Nephron progenitor cell (in vitro differentiated cells): ENCODE measurements around the gene PLD1.
A peak's percentile ranks its signal among the peaks of the same experiment; 100 is the strongest.

Experiments
- DNase-seq: peaks from one replicate; pipeline ENCODE4 v3.0.0; 2021
- H3K27ac Mint-ChIP-seq: 2 replicates; pipeline ENCODE4 v1.8.0; 2021; ENCODE audit warnings: mild to moderate bottlenecking, moderate library complexity, mixed read lengths
- H3K27me3 Mint-ChIP-seq: 2 replicates; pipeline ENCODE4 v1.8.0; 2021; ENCODE audit warnings: mild to moderate bottlenecking, low read depth, mixed read lengths; ENCODE audit not compliant: poor library complexity
- H3K36me3 Mint-ChIP-seq: 2 replicates; pipeline ENCODE4 v1.8.0; 2021; ENCODE audit warnings: low read depth, mixed read lengths
- H3K4me1 Mint-ChIP-seq: 2 replicates; pipeline ENCODE4 v1.8.0; 2021; ENCODE audit warnings: mixed read lengths
- H3K4me3 Mint-ChIP-seq: 2 replicates; pipeline ENCODE4 v1.8.0; 2021; ENCODE audit warnings: mild to moderate bottlenecking, moderate library complexity, mixed read lengths
- H3K9me3 Mint-ChIP-seq: 2 replicates; pipeline ENCODE4 v1.8.0; 2021; ENCODE audit warnings: mild to moderate bottlenecking, moderate library complexity, mixed read lengths
- TF ChIP-seq, protein P1 (sequence below): fragments of 200-600 bp; sonication (generic); IDR thresholded peaks from 2 replicates; pipeline ENCODE4 v1.5.0; 2021; ENCODE audit warnings: antibody characterized with exemption

Gene PLD1

GRCh38 chr3:171782617-171783016 is 27.7 kb downstream of the PLD1 start:
- Mint-ChIP-seq H3K9me3 (peaks cover 6% of the 10 kb centered on the region), H3K4me3 (no peak overlapping the region), H3K4me1 (peaks cover 2% of the 10 kb centered on the region), H3K36me3 (no peaks in the 10 kb centered on the region), H3K27ac (no peak overlapping the region), H3K27me3 (peaks cover 5% of the 10 kb centered on the region)
- DNase-seq, result no peak
- TF ChIP-seq, protein P1, sequence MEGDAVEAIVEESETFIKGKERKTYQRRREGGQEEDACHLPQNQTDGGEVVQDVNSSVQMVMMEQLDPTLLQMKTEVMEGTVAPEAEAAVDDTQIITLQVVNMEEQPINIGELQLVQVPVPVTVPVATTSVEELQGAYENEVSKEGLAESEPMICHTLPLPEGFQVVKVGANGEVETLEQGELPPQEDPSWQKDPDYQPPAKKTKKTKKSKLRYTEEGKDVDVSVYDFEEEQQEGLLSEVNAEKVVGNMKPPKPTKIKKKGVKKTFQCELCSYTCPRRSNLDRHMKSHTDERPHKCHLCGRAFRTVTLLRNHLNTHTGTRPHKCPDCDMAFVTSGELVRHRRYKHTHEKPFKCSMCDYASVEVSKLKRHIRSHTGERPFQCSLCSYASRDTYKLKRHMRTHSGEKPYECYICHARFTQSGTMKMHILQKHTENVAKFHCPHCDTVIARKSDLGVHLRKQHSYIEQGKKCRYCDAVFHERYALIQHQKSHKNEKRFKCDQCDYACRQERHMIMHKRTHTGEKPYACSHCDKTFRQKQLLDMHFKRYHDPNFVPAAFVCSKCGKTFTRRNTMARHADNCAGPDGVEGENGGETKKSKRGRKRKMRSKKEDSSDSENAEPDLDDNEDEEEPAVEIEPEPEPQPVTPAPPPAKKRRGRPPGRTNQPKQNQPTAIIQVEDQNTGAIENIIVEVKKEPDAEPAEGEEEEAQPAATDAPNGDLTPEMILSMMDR, result no peak

- H3K27me3 Mint-ChIP-seq, result peaks cover 5% of the 10 kb centered on the region
- no peaks in the 10 kb centered on the region for H3K36me3 Mint-ChIP-seq
- H3K27ac Mint-ChIP-seq, result no peak overlapping the region
- peaks cover 11% of the 10 kb centered on the region for H3K4me1 Mint-ChIP-seq
- no peak overlapping the region for H3K4me3 Mint-ChIP-seq
- TF ChIP-seq, protein P1, result no peak
- no peak for DNase-seq
- H3K9me3 Mint-ChIP-seq, result peaks cover under 1% of the 10 kb centered on the region
Observed at GRCh38 chr3:171781711-171782127, 28.6 kb downstream of the PLD1 start.

DNA sequence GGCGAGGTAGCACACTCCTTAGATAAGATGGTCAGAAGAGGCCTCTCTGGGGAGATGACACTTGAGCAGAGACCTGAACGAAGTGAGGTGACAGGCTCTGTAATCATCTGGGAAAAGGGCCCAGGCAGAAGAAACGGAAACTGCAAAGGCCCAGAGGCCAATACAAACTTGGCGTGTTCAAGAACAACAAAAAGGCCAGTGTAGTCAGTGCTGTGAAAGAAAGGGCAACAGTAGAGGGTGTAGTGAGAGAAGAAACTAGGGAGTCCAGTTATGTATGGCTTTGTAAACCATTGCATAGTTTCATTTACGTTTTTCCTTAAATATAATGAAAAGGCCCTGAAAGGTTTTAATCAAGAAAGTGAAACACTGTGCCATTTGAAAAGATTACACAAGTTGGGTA is 31.8 kb downstream of the PLD1 start:
- DNase-seq, result no peak
- H3K27ac Mint-ChIP-seq, result no peak overlapping the region
- TF ChIP-seq, protein P1, result no peak
- no peak overlapping the region for H3K4me3 Mint-ChIP-seq
- no peaks in the 10 kb centered on the region for H3K27me3 Mint-ChIP-seq
- H3K4me1 Mint-ChIP-seq, result peaks cover 23% of the 10 kb centered on the region
- no peaks in the 10 kb centered on the region for H3K9me3 Mint-ChIP-seq
- no peaks in the 10 kb centered on the region for H3K36me3 Mint-ChIP-seq

GRCh38 chr3:171777596-171777995 is 32.7 kb downstream of the PLD1 start:
- H3K27ac Mint-ChIP-seq, result peak overlapping the region; percentile 50
- DNase-seq, result no peak
- H3K4me1 Mint-ChIP-seq, result peaks cover 25% of the 10 kb centered on the region
- H3K27me3 Mint-ChIP-seq, result no peaks in the 10 kb centered on the region
- TF ChIP-seq, protein P1, result no peak
- H3K9me3 Mint-ChIP-seq, result no peaks in the 10 kb centered on the region
- no peak overlapping the region for H3K4me3 Mint-ChIP-seq
- H3K36me3 Mint-ChIP-seq, result no peaks in the 10 kb centered on the region

DNA sequence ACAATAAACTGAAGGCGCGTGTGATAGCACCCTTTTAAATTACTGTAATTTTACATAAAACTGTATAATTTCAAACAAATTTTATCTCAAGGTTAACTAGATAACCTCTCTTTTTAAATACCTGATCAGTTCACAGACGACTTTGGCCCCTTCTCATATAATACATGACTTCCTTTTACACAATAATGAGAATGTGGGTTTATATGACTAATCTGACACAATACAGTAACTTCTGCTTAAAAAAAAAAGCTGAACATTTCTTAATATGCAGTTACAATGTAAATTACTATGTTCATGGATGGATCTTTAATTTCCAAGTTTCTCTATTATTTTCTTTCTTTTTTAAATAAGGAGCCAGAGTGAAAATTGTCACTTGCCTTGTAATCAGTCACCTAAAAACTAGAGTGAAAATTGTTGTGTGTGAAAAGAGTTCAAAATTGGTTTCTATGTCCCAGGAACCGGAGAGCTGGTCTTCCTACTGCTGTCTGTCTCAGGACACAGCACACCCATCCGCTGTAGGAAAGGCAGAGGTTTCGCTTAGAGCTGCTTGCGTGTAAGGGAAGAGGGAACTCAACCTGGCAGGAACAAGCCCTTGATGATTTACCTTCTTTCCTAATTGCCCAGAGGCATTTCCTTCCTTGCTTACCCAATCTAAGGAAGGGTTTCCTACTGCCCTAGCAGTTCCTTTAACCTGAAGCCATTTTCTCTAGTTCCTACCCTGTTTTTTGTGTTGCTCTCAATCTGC is 33.3 kb downstream of the PLD1 start:
- H3K4me1 Mint-ChIP-seq, result peaks cover 31% of the 10 kb centered on the region
- no peak for DNase-seq
- peak overlapping the region; percentile 50 for H3K27ac Mint-ChIP-seq
- H3K27me3 Mint-ChIP-seq, result no peaks in the 10 kb centered on the region
- no peaks in the 10 kb centered on the region for H3K36me3 Mint-ChIP-seq
- TF ChIP-seq, protein P1, result no peak
- no peak overlapping the region for H3K4me3 Mint-ChIP-seq
- no peaks in the 10 kb centered on the region for H3K9me3 Mint-ChIP-seq

DNA sequence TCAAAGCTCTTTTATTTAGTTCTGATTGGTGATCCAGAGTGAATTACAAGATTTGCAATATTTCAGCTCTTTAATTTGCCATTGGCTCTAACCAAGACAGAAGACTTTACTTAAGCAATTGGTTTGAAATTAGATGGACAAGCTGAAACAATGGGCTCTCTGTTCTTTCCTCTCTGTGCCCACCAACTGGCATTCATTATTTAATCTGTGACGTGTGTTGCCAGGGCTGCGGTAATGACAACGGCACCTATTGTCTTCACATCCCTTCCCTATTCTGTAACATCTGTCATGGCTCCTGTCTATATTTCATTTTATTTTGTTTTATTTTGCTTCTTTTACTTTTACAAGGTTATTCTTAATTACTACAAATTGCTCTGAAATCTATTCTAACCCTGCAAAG is 33.9 kb downstream of the PLD1 start:
- H3K4me1 Mint-ChIP-seq, result peaks cover 33% of the 10 kb centered on the region

More for the DNA sequence above, 33.9 kb downstream of the PLD1 start:
- TF ChIP-seq, protein P1, result no peak
- Mint-ChIP-seq H3K27me3 (peaks cover 1% of the 10 kb centered on the region), H3K36me3 (no peaks in the 10 kb centered on the region), H3K27ac (no peak overlapping the region), H3K4me3 (no peak overlapping the region), H3K9me3 (no peaks in the 10 kb centered on the region)
- DNase-seq, result no peak
